Fibroblast of the aortic adventitia (primary cell): ENCODE measurements around the gene PGGT1B. TPM values are rescaled to one million over a fixed set of nuclear protein-coding genes. Genes with fewer than 3 reads are reported as not detected.

Experiments used
- DNase-seq: peaks from one replicate; pipeline ENCODE4 v3.0.0-alpha.2; 2010; ENCODE audit warnings: low read depth
- H3K4me3 ChIP-seq: 2 replicates; pipeline ENCODE4 v1.5.1; 2011; ENCODE audit warnings: low read depth, mild to moderate bottlenecking, control low read depth, low read length, moderate library complexity
- CTCF ChIP-seq: IDR thresholded peaks from 2 replicates; pipeline ENCODE4 v1.5.1; 2011; ENCODE audit warnings: mild to moderate bottlenecking, low read length, control low read depth, inconsistent platforms; ENCODE audit not compliant: insufficient read depth
- total RNA-seq: library from RNA; depleted of rRNA; stranded (reverse); fragments of >200 nt; gene quantifications from 2 replicates; pipeline ENCODE4 v1.2.3, GENCODE V29; 2012; ENCODE audit warnings: low replicate concordance

Gene PGGT1B
- total RNA-seq, 1 donor: 15.1 TPM

GRCh38 chr5:115192098-115192497 is 70.6 kb downstream of the PGGT1B start:
- H3K4me3 ChIP-seq: no peak overlapping the region
- no peak for TF ChIP-seq CTCF
- DNase-seq: no peak

- TF ChIP-seq CTCF: no peak
- no peak for DNase-seq
- H3K4me3 ChIP-seq: no peak overlapping the region
These were observed 71.1 kb downstream of the PGGT1B start for GRCh38 chr5:115191474-115192031.

GRCh38 chr5:115190388-115190787 is 72.3 kb downstream of the PGGT1B start:
- no peak for DNase-seq
- H3K4me3 ChIP-seq: no peak overlapping the region
- no peak for TF ChIP-seq CTCF

GRCh38 chr5:115189866-115190265 is 72.8 kb downstream of the PGGT1B start:
- H3K4me3 ChIP-seq: no peak overlapping the region
- DNase-seq: no peak
- no peak for TF ChIP-seq CTCF

- no peak for DNase-seq
- H3K4me3 ChIP-seq: no peak overlapping the region
- TF ChIP-seq CTCF: no peak
These were observed 75.9 kb downstream of the PGGT1B start for GRCh38 chr5:115186794-115187193.

- H3K4me3 ChIP-seq: no peak overlapping the region
- no peak for TF ChIP-seq CTCF
- no peak for DNase-seq
These were observed 77.9 kb downstream of the PGGT1B start for GRCh38 chr5:115184770-115185169.

GRCh38 chr5:115181757-115182156 is 80.9 kb downstream of the PGGT1B start:
- DNase-seq: no peak
- no peak for TF ChIP-seq CTCF
- no peak overlapping the region for H3K4me3 ChIP-seq
